Activated naive CD4-positive, alpha-beta T cell treated with anti-CD3 and anti-CD28 coated beads, Interleukin-2, amount 50 U/mL, for 72 hours (primary cell): ENCODE results near the gene NUDT16L1. TPM values are rescaled to one million over a fixed set of nuclear protein-coding genes. Genes with fewer than 3 reads are reported as not detected.
"Not testable (repeated sequence)": the region's sequence is repeated elsewhere in the genome, so short reads cannot be mapped to it uniquely, and the experiment has no call there.

Experiments
- ATAC-seq, 2 donors: fragments of 150-1000 bp; cut with Tn5 transposase; 2 replicates each; pipeline ENCODE4 v1.10.0; 2021; ENCODE audit warnings: mild to moderate bottlenecking in 2 of 2, moderate library complexity in 2 of 2
- DNase-seq, 2 donors: peaks; one replicate each; pipeline ENCODE4 v3.0.0; 2021 to 2022; ENCODE audit warnings: low spot score in 2 of 2
- H3K27ac Mint-ChIP-seq, 2 donors: one replicate each; pipeline ENCODE4 v1.8.0; 2022; ENCODE audit warnings: mild to moderate bottlenecking in 2 of 2, mixed read lengths in 2 of 2
- H3K36me3 Mint-ChIP-seq, 2 donors: one replicate each; pipeline ENCODE4 v1.8.0; 2022; ENCODE audit warnings: mixed read lengths in 2 of 2
- H3K9me3 Mint-ChIP-seq, 2 donors: one replicate each; pipeline ENCODE4 v1.8.0; 2022; ENCODE audit warnings: mixed read lengths in 2 of 2
- total RNA-seq, 2 donors: library from RNA; stranded (reverse); gene quantifications; one replicate each; pipeline ENCODE4 v1.2.3, GENCODE V29; 2022

The NUDT16L1 gene
- total RNA-seq, 2 donors from 2014 or later: 20.7 to 42.8 TPM

- Mint-ChIP-seq H3K36me3 (no peaks in the 10 kb centered on the region), H3K9me3 (no peaks in the 10 kb centered on the region), H3K27ac (no peak overlapping the region)
- DNase-seq (no peak), ATAC-seq (no peak)
Observed at GRCh38 chr16:4713663-4714501, 20.5 kb downstream of the NUDT16L1 start.

DNA sequence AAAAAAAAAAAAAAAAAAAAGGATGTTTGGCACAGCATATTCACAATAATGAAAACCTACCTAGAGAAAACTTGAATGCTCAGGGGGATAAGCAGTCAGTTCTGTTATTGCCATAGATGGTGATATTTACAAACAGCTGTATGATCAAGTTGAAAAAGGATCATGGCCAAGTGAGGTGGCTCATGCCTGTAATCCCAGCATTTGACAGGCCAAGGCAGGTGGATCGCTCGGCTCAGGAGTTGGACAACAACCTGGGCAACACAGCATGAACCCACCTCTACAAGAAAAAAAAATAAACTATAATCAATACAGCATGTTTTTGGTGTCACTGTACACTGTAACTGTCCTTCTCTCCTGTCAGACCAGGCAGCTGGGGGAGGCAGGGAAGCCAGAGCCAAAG lies 21.6 kb downstream of the NUDT16L1 start:
- DNase-seq (no peak), ATAC-seq (no peak)
- H3K36me3 Mint-ChIP-seq: no peaks in the 10 kb centered on the region
- peak overlapping the region in 1 of 2 donors; percentile 44 for H3K27ac Mint-ChIP-seq
- H3K9me3 Mint-ChIP-seq: no peaks in the 10 kb centered on the region

DNA sequence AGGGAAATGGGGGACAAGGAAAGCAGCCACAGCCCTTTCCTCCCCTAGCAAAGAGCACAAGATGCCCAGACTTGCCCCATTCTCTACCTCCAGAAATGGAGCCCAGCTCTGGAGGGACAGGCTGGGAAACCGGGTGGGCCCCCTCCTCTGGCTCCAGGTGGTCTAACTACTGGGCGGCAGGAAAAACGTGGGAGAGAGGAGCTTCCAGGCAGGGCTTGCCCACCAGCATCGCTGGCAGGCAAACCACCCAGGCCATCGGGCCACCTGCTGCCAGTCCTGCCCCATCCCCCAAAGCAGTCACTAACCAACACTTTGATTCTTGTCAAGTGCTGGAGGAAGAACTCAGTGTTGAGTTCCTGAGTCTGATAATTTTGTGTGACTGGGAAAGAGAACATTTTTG lies 25.1 kb downstream of the NUDT16L1 start:
- DNase-seq (no peak), ATAC-seq (no peak)
- no peak overlapping the region for H3K27ac Mint-ChIP-seq
- H3K36me3 Mint-ChIP-seq: no peaks in the 10 kb centered on the region
- no peaks in the 10 kb centered on the region for H3K9me3 Mint-ChIP-seq

- no peak for DNase-seq
Observed at GRCh38 chr16:4723071-4723767, 29.9 kb downstream of the NUDT16L1 start.

GRCh38 chr16:4724661-4725270 lies 31.4 kb downstream of the NUDT16L1 start:
- Mint-ChIP-seq H3K27ac (no peak overlapping the region), H3K9me3 (no peaks in the 10 kb centered on the region), H3K36me3 (no peaks in the 10 kb centered on the region)
- no peak for ATAC-seq
- DNase-seq: no peak

More at GRCh38 chr16:4723071-4723767, 29.9 kb downstream of the NUDT16L1 start:
- ATAC-seq: no peak
- Mint-ChIP-seq H3K36me3 (no peaks in the 10 kb centered on the region), H3K9me3 (no peaks in the 10 kb centered on the region), H3K27ac (no peak overlapping the region)

- no peak overlapping the region for H3K27ac Mint-ChIP-seq
- no peaks in the 10 kb centered on the region for H3K36me3 Mint-ChIP-seq
- no peaks in the 10 kb centered on the region for H3K9me3 Mint-ChIP-seq
- ATAC-seq (no peak), DNase-seq (no peak)
Observed at GRCh38 chr16:4726616-4727015, 33.3 kb downstream of the NUDT16L1 start.

- H3K9me3 Mint-ChIP-seq: no peaks in the 10 kb centered on the region
- DNase-seq (no peak), ATAC-seq (no peak)
- peak overlapping the region; percentile 31 to 77 for H3K27ac Mint-ChIP-seq
- peaks cover 0 to 4% of the 10 kb centered on the region in 2 donors for H3K36me3 Mint-ChIP-seq
Observed at GRCh38 chr16:4728676-4729075, 35.3 kb downstream of the NUDT16L1 start.

- Mint-ChIP-seq H3K36me3 (peaks cover 0 to 4% of the 10 kb centered on the region in 2 donors), H3K9me3 (no peaks in the 10 kb centered on the region), H3K27ac (no peak overlapping the region)
- DNase-seq (no peak), ATAC-seq (no peak)
Observed at GRCh38 chr16:4729876-4730275, 36.5 kb downstream of the NUDT16L1 start.

- Mint-ChIP-seq H3K9me3 (no peaks in the 10 kb centered on the region), H3K36me3 (peaks cover 0 to 4% of the 10 kb centered on the region in 2 donors), H3K27ac (peak overlapping the region; percentile 87 to 96)
- no peak for ATAC-seq
- DNase-seq: no peak
Observed at GRCh38 chr16:4733211-4733742, 39.9 kb downstream of the NUDT16L1 start.

- DNase-seq (no peak), ATAC-seq (peak; percentile 4 to 16)
- Mint-ChIP-seq H3K27ac (peak overlapping the region; percentile 87 to 96), H3K9me3 (no peaks in the 10 kb centered on the region), H3K36me3 (peaks cover 0 to 4% of the 10 kb centered on the region in 2 donors)
Observed at GRCh38 chr16:4733747-4734062, 40.3 kb downstream of the NUDT16L1 start.

DNA sequence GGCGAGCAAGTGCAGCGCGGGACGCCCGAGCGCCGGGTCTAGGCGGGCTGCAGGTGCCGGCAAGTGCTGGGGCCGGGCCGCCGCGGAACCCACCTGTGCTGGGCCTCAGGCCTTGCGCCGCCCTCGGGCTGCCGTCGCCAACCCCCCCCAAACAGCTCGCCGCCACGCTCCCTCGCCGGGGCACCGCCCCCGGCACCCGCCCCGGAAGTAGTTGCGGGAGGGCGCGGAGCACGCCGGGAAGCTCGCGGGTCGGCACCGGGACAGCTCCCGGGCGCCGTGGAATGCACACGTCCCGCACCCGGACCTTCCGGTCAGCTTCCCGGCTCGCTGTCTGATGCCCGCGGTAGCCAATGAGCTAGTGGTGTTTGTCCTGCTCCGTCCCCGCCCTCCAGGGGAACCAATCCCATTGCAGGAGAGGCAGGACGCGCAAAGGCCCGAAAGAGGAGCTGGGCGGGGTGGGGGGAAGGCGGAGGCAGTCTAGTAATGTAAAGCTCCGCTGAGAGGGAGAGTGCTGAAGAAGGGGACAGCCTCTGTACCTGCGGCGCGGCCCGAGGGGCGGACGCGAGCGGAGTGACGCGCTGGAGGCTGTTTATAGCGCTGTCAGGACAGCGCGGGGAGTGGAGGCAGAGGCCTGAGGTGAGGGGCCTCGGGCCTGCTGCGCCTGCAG lies 40.8 kb downstream of the NUDT16L1 start, which contains the start of the genes ANKS3 and DNAAF8:
ANKS3 (minus strand) TSS at position 209 of the 667 bp plus-strand sequence. CDS start 4,122 bp downstream, outside the sequence.
DNAAF8 (plus strand) TSS at position 475 of the 667 bp plus-strand sequence. CDS start 1,978 bp downstream, outside the sequence.
- Mint-ChIP-seq H3K9me3 (no peaks in the 10 kb centered on the region), H3K36me3 (peaks cover 0 to 4% of the 10 kb centered on the region in 2 donors), H3K27ac (peak within 1 kb of the TSS; percentile 88 to 96)
- peak; percentile 81 to 87 for DNase-seq
- ATAC-seq: peak; percentile 85

GRCh38 chr16:4734730-4735535 lies 41.6 kb downstream of the NUDT16L1 start:
- peaks cover 0 to 4% of the 10 kb centered on the region in 2 donors for H3K36me3 Mint-ChIP-seq
- peak overlapping the region; percentile 88 to 96 for H3K27ac Mint-ChIP-seq
- H3K9me3 Mint-ChIP-seq: no peaks in the 10 kb centered on the region
- DNase-seq: peak; percentile 85 to 94
- ATAC-seq: peak; percentile 76 to 84

GRCh38 chr16:4736546-4736945 lies 43.2 kb downstream of the NUDT16L1 start:
- no peak for ATAC-seq
- peaks cover 0 to 4% of the 10 kb centered on the region in 2 donors for H3K36me3 Mint-ChIP-seq
- H3K27ac Mint-ChIP-seq: no peak overlapping the region
- no peaks in the 10 kb centered on the region for H3K9me3 Mint-ChIP-seq
- DNase-seq: no peak

DNA sequence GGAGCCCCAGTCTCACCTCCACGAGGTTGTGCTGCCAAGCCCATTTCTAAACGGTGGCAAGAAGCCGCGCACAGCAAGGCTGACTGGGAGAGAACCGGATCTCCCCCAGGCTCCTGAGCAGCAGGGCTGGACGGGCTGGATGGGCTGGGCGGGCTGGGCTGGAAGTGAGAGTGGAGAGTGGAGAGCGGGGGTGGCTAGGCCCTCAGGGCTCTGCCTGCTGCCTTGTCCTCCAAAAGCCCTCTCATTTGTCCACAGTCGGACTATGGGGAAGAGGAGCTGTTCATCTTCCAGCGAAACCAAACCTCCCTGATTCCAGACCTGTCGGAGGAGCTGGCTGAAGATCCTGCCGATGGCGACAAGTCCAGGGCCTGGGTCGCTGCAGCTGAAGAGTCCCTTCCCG lies 44.2 kb downstream of the NUDT16L1 start:
- DNase-seq: no peak
- no peaks in the 10 kb centered on the region for H3K9me3 Mint-ChIP-seq
- H3K36me3 Mint-ChIP-seq: peaks cover 0 to 4% of the 10 kb centered on the region in 2 donors
- ATAC-seq: no peak
- no peak overlapping the region for H3K27ac Mint-ChIP-seq

DNA sequence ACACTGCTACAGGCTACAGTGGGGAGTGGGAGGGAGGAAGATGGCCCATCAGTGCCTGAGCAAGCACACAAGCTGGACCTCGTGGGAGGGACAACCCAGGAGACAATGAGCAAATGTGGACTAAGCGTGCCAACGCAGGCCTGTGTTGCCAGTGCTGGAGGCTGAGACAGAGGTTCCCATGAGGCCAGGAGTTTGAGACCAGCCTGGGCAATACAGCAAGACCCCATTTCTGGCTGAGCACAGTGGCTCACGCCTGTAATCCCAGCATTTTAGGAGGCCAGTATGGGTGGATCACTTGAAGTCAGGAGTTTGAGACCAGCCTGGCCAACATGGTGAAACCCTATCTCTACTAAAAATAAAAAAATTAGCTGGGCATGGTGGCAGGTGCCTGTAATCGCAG lies 45.0 kb downstream of the NUDT16L1 start:
- peak overlapping the region in 1 of 2 donors; percentile 7 for H3K27ac Mint-ChIP-seq
- not testable (repeated sequence) for H3K36me3 Mint-ChIP-seq, H3K9me3 Mint-ChIP-seq, DNase-seq, ATAC-seq
